Suprapubic skin (tissue), 4 donors: ENCODE results near the gene CRTAC1. TPM values are rescaled to one million over a fixed set of nuclear protein-coding genes. Genes with fewer than 3 reads are reported as not detected.

Source experiments
- DNase-seq, 2 donors: peaks; one replicate each; pipeline ENCODE4 v3.0.0-alpha.2; 2019; ENCODE audit warnings: low spot score in 2 of 2
- H3K27ac ChIP-seq: fragments of 200-600 bp; sonication (generic); one replicate; pipeline ENCODE4 v1.5.1; 2019
- H3K27me3 ChIP-seq: fragments of 200-600 bp; sonication (generic); one replicate; pipeline ENCODE4 v1.5.1; 2019
- H3K36me3 ChIP-seq: fragments of 200-600 bp; sonication (generic); one replicate; pipeline ENCODE4 v1.5.1; 2019
- H3K4me1 ChIP-seq: fragments of 200-600 bp; sonication (generic); one replicate; pipeline ENCODE4 v1.5.1; 2019
- H3K4me3 ChIP-seq: fragments of 200-600 bp; sonication (generic); one replicate; pipeline ENCODE4 v1.5.1; 2019; ENCODE audit warnings: mild to moderate bottlenecking
- H3K9me3 ChIP-seq: fragments of 200-600 bp; sonication (generic); one replicate; pipeline ENCODE4 v1.5.1; 2019
- EP300 ChIP-seq: sonication (generic); formaldehyde crosslinking; IDR thresholded peaks from one replicate; pipeline ENCODE4 v1.6.1; 2017; ENCODE audit warnings: antibody characterized with exemption
- POLR2A ChIP-seq, 2 donors: fragments of 450-650 bp; IDR thresholded peaks; one replicate each; pipeline ENCODE4 v1.6.1; 2017; ENCODE audit warnings: antibody characterized with exemption in 2 of 2, mild to moderate bottlenecking in 2 of 2, moderate library complexity in 2 of 2
- POLR2AphosphoS5 ChIP-seq, 3 donors: sonication (generic); formaldehyde crosslinking; IDR thresholded peaks; one replicate each; pipeline ENCODE4 v1.6.1; 2017; ENCODE audit warnings: antibody characterized with exemption in 3 of 3
- WGBS: methylation state at CpG from one replicate; pipeline ENCODE4 v1.1.5; 2018; 5-methylcytosine and 5-hydroxymethylcytosine counted together
- total RNA-seq, 4 donors: library from RNA; depleted of rRNA; stranded (reverse); fragments of >200 nt; gene quantifications; one replicate each; pipeline ENCODE4 v1.1.0, GENCODE V29; 2016
- TF ChIP-seq, protein P1 (sequence below), 2 donors: fragments of 200-600 bp in 1 of 2; fragments of 450-650 bp in 1 of 2; sonication (generic) in 1 of 2; IDR thresholded peaks; one replicate each; pipeline ENCODE4 v1.5.1; 2016 to 2019; ENCODE audit warnings: antibody characterized with exemption in 2 of 2, mild to moderate bottlenecking in 1 of 2, moderate library complexity in 1 of 2

The CRTAC1 gene
- total RNA-seq, 4 donors from 2014 or later = 1.3 to 5.1 (median 2.2) TPM

DNA sequence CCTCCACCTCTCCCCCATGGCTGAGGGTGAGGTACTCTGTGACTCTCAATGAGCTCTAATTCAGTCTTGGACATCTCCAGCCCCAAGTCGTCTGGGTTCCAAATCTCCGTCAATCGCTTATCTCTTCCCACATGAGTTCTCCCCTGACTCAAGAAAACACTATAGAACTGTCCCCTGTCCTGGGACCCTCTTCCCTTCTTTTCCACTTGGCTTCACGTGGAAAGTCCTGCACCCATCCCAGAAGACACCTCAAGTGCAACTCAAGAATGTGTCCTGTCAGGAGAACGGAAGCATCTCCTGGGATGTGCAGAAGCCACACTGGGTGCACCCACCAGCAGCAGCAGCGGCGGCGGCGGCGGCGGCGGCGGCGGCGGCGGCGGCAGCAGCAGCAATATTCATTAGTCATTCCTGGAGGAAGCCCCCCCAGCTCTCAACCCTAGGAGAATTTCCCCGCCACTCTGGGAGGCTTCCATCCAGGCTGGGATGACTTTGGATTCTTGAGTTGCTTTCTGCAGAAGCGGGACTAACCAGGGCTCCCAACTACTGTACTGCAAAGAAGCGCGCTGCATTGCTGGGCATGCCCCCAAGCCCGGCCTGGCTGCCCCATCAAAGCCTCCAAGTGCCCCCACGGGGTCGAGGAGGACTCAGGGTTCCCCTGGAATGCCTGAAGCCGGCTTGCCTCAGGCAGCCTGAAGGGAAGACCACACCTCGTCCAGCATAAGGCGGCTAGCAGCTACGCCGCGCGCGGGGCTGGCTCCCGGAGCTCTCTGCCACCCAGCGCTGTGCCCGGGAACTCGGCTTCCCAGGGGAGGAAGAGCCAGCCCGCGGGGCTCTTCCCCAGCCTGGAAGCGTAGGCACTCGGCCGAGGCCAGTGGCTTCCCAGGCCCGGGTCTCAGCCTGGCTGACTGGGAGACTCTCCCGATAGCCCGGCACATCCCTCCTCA is 1.0 kb downstream of the CRTAC1 start:
- H3K27me3 ChIP-seq = peaks cover 73% of the 10 kb centered on the region
- H3K4me3 ChIP-seq = peak overlapping the region; percentile 48
- H3K4me1 ChIP-seq = peaks cover 21% of the 10 kb centered on the region
- no peaks in the 10 kb centered on the region for H3K36me3 ChIP-seq
- WGBS = 8% methylated on average over 16 of the region's 44 CpGs
- no peaks in the 10 kb centered on the region for H3K9me3 ChIP-seq
- TF ChIP-seq, protein P1, sequence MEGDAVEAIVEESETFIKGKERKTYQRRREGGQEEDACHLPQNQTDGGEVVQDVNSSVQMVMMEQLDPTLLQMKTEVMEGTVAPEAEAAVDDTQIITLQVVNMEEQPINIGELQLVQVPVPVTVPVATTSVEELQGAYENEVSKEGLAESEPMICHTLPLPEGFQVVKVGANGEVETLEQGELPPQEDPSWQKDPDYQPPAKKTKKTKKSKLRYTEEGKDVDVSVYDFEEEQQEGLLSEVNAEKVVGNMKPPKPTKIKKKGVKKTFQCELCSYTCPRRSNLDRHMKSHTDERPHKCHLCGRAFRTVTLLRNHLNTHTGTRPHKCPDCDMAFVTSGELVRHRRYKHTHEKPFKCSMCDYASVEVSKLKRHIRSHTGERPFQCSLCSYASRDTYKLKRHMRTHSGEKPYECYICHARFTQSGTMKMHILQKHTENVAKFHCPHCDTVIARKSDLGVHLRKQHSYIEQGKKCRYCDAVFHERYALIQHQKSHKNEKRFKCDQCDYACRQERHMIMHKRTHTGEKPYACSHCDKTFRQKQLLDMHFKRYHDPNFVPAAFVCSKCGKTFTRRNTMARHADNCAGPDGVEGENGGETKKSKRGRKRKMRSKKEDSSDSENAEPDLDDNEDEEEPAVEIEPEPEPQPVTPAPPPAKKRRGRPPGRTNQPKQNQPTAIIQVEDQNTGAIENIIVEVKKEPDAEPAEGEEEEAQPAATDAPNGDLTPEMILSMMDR (IDR thresholded peaks at IDR 0.05) = no peak
- TF ChIP-seq EP300 (no peak), POLR2AphosphoS5 (IDR thresholded peaks at IDR 0.05) (no peak), POLR2A (IDR thresholded peaks at IDR 0.05) (no peak)
- no peak for DNase-seq
- no peak overlapping the region for H3K27ac ChIP-seq

DNA sequence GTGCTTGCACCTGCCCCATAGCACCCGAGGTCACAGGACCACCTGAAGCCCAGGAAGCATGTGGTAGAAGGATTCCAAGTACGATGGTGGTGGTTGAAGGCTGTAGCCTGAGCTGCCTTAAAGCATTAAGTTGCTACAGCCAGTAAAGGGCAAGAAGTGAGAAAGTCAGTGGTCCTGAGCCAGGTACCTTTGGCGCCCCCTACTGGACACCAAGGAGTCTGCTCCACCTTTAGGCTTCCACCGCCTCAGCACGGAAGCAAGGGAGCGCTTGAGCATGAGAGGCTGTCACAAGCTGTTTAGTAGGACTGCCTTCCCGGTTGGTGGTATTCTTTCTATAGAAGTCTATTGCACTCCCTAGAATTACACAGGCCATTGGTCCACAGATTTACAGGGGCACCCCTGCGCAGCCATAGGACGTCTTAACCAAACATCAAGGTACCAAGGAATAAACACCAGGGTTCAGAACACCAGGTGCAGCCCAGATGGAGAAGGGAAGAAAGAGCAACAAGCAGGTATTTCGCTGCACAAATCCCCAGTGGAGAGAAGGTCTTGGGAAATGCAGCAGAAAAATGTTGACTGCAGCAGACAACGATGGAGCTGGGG is 2.2 kb downstream of the CRTAC1 start:
- Histone ChIP-seq H3K9me3 (no peaks in the 10 kb centered on the region), H3K4me1 (peaks cover 21% of the 10 kb centered on the region), H3K36me3 (no peaks in the 10 kb centered on the region), H3K27me3 (peaks cover 72% of the 10 kb centered on the region), H3K4me3 (no peak overlapping the region), H3K27ac (no peak overlapping the region)
- TF ChIP-seq POLR2A (IDR thresholded peaks at IDR 0.05) (no peak), POLR2AphosphoS5 (IDR thresholded peaks at IDR 0.05) (no peak)
- TF ChIP-seq, protein P1 (IDR thresholded peaks at IDR 0.05) = peak; percentile 22 to 72
- no peak for DNase-seq
- 33% methylated on average over 9 of the region's 11 CpGs for WGBS

DNA sequence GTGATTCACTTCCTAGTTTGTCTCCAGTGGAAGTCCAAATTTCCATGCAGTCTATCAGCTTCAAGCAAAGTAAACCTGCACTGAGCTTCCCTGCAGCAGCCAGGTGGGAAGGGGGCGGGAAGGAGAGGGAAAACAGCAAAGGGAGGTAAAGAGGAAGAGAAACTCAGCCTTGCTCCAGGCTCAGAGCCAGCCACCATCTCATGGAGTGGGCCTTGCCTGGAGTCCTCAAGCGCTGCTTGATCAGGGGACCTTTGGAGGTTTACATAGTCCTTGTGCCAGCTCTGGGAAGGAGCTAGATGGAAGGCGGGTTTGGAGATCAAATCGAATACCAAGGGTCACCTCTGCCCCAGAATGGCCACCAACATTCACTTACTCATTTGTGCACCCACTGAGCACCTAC is 7.4 kb downstream of the CRTAC1 start:
- Histone ChIP-seq H3K4me1 (no peaks in the 10 kb centered on the region), H3K9me3 (no peaks in the 10 kb centered on the region), H3K27me3 (peaks cover 50% of the 10 kb centered on the region), H3K36me3 (no peaks in the 10 kb centered on the region), H3K4me3 (no peak overlapping the region), H3K27ac (no peak overlapping the region)
- WGBS = 87% methylated on average over 4 of the region's 4 CpGs
- TF ChIP-seq POLR2A (IDR thresholded peaks at IDR 0.05) = no peak
- TF ChIP-seq EP300 = no peak
- no peak for DNase-seq

DNA sequence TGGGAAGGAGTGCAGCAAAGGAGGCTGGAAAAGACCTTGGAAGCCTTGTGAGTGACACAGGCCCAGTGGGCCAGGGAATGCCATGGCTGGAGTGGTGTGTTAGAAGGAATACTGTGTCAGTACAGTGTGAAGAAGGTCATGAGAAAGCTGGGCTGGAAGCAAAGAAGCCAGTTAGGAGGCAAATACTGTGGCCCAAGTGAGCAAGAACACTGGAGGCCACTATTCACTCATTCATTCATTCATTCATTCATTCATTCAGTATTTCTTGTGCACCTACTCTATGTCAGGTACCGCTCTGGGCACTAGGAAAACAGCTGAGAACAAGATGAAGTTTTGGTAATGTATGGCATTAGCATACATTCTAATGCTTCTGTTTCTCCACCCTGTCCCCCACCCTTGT is 9.6 kb downstream of the CRTAC1 start:
- Histone ChIP-seq H3K36me3 (no peaks in the 10 kb centered on the region), H3K4me1 (no peaks in the 10 kb centered on the region), H3K9me3 (no peaks in the 10 kb centered on the region), H3K27me3 (peaks cover 46% of the 10 kb centered on the region), H3K27ac (no peak overlapping the region), H3K4me3 (no peak overlapping the region)
- DNase-seq = no peak
- no peak for TF ChIP-seq POLR2A (IDR thresholded peaks at IDR 0.05)
- TF ChIP-seq EP300 = no peak
- TF ChIP-seq, protein P1 (IDR thresholded peaks at IDR 0.05) = no peak
- no peak for TF ChIP-seq POLR2AphosphoS5 (IDR thresholded peaks at IDR 0.05)
- WGBS = 82% methylated on average over 1 of the region's 1 CpG

DNA sequence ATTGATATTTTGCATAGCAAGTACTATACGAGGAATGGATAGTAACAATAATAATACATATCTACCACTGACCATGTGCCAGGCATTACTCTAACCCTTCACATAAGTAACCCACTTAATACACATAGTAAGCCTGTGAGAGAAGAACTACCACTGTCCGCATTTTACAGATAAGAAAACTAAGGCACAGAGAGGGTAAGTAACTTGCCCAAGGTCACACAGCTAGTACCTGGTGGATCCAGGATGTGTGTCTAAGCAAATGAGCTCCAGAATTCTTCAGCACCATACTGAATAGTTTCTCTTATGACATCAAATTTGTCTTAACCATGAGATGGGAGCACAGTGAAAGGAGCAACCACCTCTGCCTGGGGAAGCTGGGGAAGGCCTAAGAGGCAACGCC is 10.2 kb downstream of the CRTAC1 start:
- WGBS = 95% methylated on average over 3 of the region's 3 CpGs
- Histone ChIP-seq H3K27ac (no peak overlapping the region), H3K4me3 (no peak overlapping the region), H3K4me1 (no peaks in the 10 kb centered on the region), H3K9me3 (no peaks in the 10 kb centered on the region), H3K36me3 (no peaks in the 10 kb centered on the region), H3K27me3 (peaks cover 42% of the 10 kb centered on the region)
- DNase-seq = no peak
- TF ChIP-seq EP300 (no peak), POLR2AphosphoS5 (IDR thresholded peaks at IDR 0.05) (no peak), POLR2A (IDR thresholded peaks at IDR 0.05) (no peak)
- TF ChIP-seq, protein P1 (IDR thresholded peaks at IDR 0.05) = no peak
